Breast epithelium (tissue), 3 donors: Measurements from ENCODE around the gene RFX4.

ENCODE experiments used
- CTCF ChIP-seq, 3 donors: fragments of 450-650 bp; IDR thresholded peaks; one replicate each; pipeline ENCODE4 v1.5.1; 2016 to 2017; ENCODE audit warnings: antibody characterized with exemption in 3 of 3, mild to moderate bottlenecking in 3 of 3, moderate library complexity in 3 of 3
- POLR2A ChIP-seq: fragments of 450-650 bp; IDR thresholded peaks from one replicate; pipeline ENCODE4 v1.6.1; 2016; ENCODE audit warnings: antibody characterized with exemption, mild to moderate bottlenecking, moderate library complexity

- no peak for TF ChIP-seq POLR2A
- TF ChIP-seq CTCF (IDR thresholded peaks at IDR 0.05) = no peak
These were observed 181.4 kb downstream of the RFX4 start for GRCh38 chr12:106764220-106764619.
